H1 (cell line): ENCODE results near the gene CERCAM. TPM values are rescaled to one million over a fixed set of nuclear protein-coding genes. Genes with fewer than 3 reads are reported as not detected.

ENCODE experiments used
- HDAC2 ChIP-seq, 2 experiments: fragments of 300-600 bp in 1 of 2; sonication (generic) in 1 of 2; IDR thresholded peaks; 2 replicates each; pipeline ENCODE4 v1.6.1; 2011 to 2012; ENCODE audit warnings: low read depth in 2 of 2, low read length in 2 of 2, mild to moderate bottlenecking in 2 of 2, moderate library complexity in 2 of 2, borderline replicate concordance in 1 of 2, inconsistent platforms in 1 of 2
- HDAC6 ChIP-seq: IDR thresholded peaks from one replicate; pipeline ENCODE4 v1.7.1; 2012; ENCODE audit warnings: low read depth, mild to moderate bottlenecking, inconsistent platforms, low read length, moderate library complexity
- KDM4A ChIP-seq: IDR thresholded peaks from one replicate; pipeline ENCODE4 v1.7.1; 2012; ENCODE audit warnings: low read depth, mild to moderate bottlenecking, moderate library complexity, low read length, inconsistent platforms; ENCODE audit not compliant: severe bottlenecking
- SP4 ChIP-seq: IDR thresholded peaks from 2 replicates; pipeline ENCODE4 v1.6.1; 2012; ENCODE audit warnings: low read length, inconsistent platforms
- TAF1 ChIP-seq: IDR thresholded peaks from 2 replicates; pipeline ENCODE4 v1.6.1; 2011; ENCODE audit warnings: mild to moderate bottlenecking, low read depth, low read length
- TBP ChIP-seq: IDR thresholded peaks from 2 replicates; pipeline ENCODE4 v1.6.1; 2011; ENCODE audit warnings: low read depth, low read length, improper control_type of control experiment
- TEAD4 ChIP-seq: IDR thresholded peaks from 2 replicates; pipeline ENCODE4 v1.6.1; 2012; ENCODE audit warnings: low read depth, low read length, inconsistent platforms, mixed read lengths
- polyA plus RNA-seq, 7 experiments: library from polyadenylated mRNA; depleted of rRNA in 3 of 7; stranded (reverse) in 5 of 7; unstranded in 2 of 7; fragments of >200 nt in 5 of 7; fragments of 200-250 nt in 2 of 7; gene quantifications; 1 replicate in 5 of 7; 2 replicates in 1 of 7; 4 replicates in 1 of 7; pipeline versions ENCODE4 v1.2.1 to v1.2.3, GENCODE V29; 2011 to 2013; ENCODE audit warnings: missing spikeins in 2 of 7, mixed read lengths in 2 of 7
- total RNA-seq: library from RNA; stranded (reverse); fragmentation: NEBNext Ultra II Directional; extraction: Animal tissue kit (Norgen Biotek cat#: 25700); gene quantifications from 2 replicates; pipeline ENCODE4 v1.2.1, GENCODE V29; 2021
- TF ChIP-seq, protein P1 (sequence below): IDR thresholded peaks from 2 replicates; pipeline ENCODE4 v1.6.1; 2012; ENCODE audit warnings: inconsistent platforms
- TF ChIP-seq, protein P2 (sequence below): IDR thresholded peaks from 2 replicates; pipeline ENCODE4 v1.6.1; 2012; ENCODE audit warnings: low read length, inconsistent platforms

The CERCAM gene
- total and polyA plus RNA-seq, 2 of the 8 experiments (the other 6 are each of a cell fraction or from before 2014, with no cell fraction given): 3.1 to 5.2 TPM

DNA sequence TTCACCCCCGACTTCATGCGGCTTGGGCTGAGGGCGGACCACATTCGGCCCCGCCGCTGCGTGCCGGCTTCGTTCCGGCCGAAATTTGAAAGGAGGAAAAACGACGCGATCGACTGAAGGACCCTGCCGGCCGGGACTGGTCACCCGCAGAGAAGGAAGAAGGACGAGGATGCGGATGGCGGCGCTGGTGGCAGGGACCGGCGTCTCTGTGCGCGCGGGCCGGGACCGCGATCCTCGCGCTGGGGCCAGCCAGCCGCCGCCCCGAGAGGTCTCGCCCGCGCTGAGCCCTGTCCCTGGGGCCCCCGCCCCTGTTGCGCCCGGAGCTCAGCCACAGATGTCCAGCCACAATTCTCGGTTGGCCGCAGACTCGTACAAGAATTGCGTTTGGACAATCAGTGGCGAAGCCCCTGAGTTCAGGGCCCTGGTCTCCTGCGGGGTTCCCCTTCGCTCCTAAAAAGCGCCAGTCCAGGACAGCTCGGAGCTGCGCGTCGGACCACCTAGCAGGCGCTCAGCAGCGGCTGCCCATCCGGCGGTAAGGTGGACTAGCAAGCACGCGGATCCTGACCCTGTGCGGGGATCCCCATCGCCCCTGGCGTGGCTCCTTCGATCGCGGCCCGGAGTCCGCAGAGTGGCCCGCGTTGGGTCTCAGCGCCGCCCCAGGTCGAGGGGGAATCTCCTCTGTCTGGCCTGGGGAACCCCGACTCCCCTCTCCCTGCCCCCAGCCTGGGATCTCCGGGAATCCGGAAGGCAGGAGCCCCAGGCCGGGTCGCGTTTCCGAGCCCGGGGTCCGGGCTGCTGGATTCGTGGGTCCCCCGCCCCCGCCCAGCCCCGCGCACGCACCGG is 28.1 kb upstream of the CERCAM start (continued):
- no peak for TF ChIP-seq TEAD4
- peak; percentile 57 for TF ChIP-seq KDM4A
- TF ChIP-seq TBP: no peak
- no peak for TF ChIP-seq SP4
- TF ChIP-seq, protein P1, sequence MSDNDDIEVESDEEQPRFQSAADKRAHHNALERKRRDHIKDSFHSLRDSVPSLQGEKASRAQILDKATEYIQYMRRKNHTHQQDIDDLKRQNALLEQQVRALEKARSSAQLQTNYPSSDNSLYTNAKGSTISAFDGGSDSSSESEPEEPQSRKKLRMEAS: no peak
- no peak for TF ChIP-seq HDAC6
- TF ChIP-seq HDAC2 (IDR thresholded peaks at IDR 0.05; ENCODE audit: borderline replicate concordance in 1 of 2, low read depth in 2 of 2, low read length in 2 of 2): no peak
- TF ChIP-seq, protein P2, sequence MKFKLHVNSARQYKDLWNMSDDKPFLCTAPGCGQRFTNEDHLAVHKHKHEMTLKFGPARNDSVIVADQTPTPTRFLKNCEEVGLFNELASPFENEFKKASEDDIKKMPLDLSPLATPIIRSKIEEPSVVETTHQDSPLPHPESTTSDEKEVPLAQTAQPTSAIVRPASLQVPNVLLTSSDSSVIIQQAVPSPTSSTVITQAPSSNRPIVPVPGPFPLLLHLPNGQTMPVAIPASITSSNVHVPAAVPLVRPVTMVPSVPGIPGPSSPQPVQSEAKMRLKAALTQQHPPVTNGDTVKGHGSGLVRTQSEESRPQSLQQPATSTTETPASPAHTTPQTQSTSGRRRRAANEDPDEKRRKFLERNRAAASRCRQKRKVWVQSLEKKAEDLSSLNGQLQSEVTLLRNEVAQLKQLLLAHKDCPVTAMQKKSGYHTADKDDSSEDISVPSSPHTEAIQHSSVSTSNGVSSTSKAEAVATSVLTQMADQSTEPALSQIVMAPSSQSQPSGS: no peak
- no peak for TF ChIP-seq TAF1
